Ovary (tissue), 9 donors: ENCODE measurements around the gene CALR3. TPM values are rescaled to one million over a fixed set of nuclear protein-coding genes. Genes with fewer than 3 reads are reported as not detected.
A peak's percentile ranks its signal among the peaks of the same experiment; 100 is the strongest.

Source experiments
- DNase-seq, 5 donors: peaks; one replicate each; pipeline ENCODE4 v3.0.0-alpha.2; 2019 to 2020
- H3K27ac ChIP-seq, 2 donors: fragments of 200-600 bp; one replicate each; pipeline versions ENCODE4 v1.5.1 to v1.8.0; 2019 to 2022
- H3K27me3 ChIP-seq: fragments of 200-600 bp; one replicate; pipeline ENCODE4 v1.8.0; 2022
- H3K36me3 ChIP-seq: fragments of 200-600 bp; sonication (generic); one replicate; pipeline ENCODE4 v1.5.1; 2019
- H3K4me1 ChIP-seq: one replicate; pipeline ENCODE4 v1.8.1; 2013; ENCODE audit warnings: mild to moderate bottlenecking, moderate library complexity; ENCODE audit not compliant: insufficient read depth
- H3K4me3 ChIP-seq: fragments of 200-600 bp; sonication (generic); one replicate; pipeline ENCODE4 v1.5.1; 2017
- H3K9me3 ChIP-seq, 2 donors: fragments of 200-600 bp in 1 of 2; sonication (generic) in 1 of 2; one replicate each; pipeline versions ENCODE4 v1.5.1 to v1.8.1; 2013 to 2019; ENCODE audit warnings: mild to moderate bottlenecking in 1 of 2, moderate library complexity in 1 of 2
- EP300 ChIP-seq: sonication (generic); formaldehyde crosslinking; IDR thresholded peaks from one replicate; pipeline ENCODE4 v1.6.1; 2017; ENCODE audit warnings: antibody characterized with exemption
- POLR2A ChIP-seq: fragments of 450-650 bp; IDR thresholded peaks from one replicate; pipeline ENCODE4 v1.6.1; 2017; ENCODE audit warnings: antibody characterized with exemption, mild to moderate bottlenecking, moderate library complexity
- WGBS, 3 donors: extraction: QIAGEN DNeasy Blood & Tissue Kit in 1 of 3; methylation state at CpG; one replicate each; pipeline versions ENCODE4 v1.1.5 to v1.1.7; 2013 to 2017; 5-methylcytosine and 5-hydroxymethylcytosine counted together
- intact Hi-C, 4 donors: fragments of 100-400 bp; cut with DNase I; formaldehyde crosslinking; loops; one replicate each; pipeline versions ENCODE4 v1.11.0 to v1.15.1; 2022 to 2023
- polyA plus RNA-seq, 2 donors: library from polyadenylated mRNA; stranded (reverse); fragments of 200-250 nt in 1 of 2; fragments of 350-450 nt in 1 of 2; fragmentation: Illumina TruSeq in 1 of 2; extraction: RNeasy Lipid Tissue Mini Kit (QIAGEN cat#74804) in 1 of 2; gene quantifications; one replicate each; pipeline ENCODE4 v1.2.3, GENCODE V29; 2013 to 2014
- total RNA-seq, 7 donors: library from RNA; depleted of rRNA in 2 of 7; stranded (reverse); fragments of >200 nt in 2 of 7; fragmentation: NEBNext Ultra II Directional in 3 of 7; extraction: Animal tissue kit (Norgen Biotek cat#: 25700) in 3 of 7; gene quantifications; one replicate each; pipeline versions ENCODE4 v1.1.0 to v1.2.4, GENCODE V29; 2016 to 2023
- TF ChIP-seq, protein P1 (sequence below), 3 donors: fragments of 450-650 bp in 2 of 3; fragments of 200-600 bp in 1 of 3; IDR thresholded peaks; one replicate each; pipeline versions ENCODE4 v1.5.1 to v1.8.0; 2016 to 2022; ENCODE audit warnings: antibody characterized with exemption in 3 of 3, mild to moderate bottlenecking in 1 of 3
- donor health status: DM: no; HTN: no; CAD: no; lungs with moderate emphysema.
- donor health status: DM: no; HTN: no; CAD: no.
- donor health status: Bipolar disorder and iron deficiency.
- donor health status: DM: yes; HTN: yes; CAD: no.
- donor health status: DM: no; HTN: no; CAD: no.
- donor health status: DM: yes; HTN: yes; CAD: no.

Gene CALR3
- total and polyA plus RNA-seq, 9 donors: not detected

DNA sequence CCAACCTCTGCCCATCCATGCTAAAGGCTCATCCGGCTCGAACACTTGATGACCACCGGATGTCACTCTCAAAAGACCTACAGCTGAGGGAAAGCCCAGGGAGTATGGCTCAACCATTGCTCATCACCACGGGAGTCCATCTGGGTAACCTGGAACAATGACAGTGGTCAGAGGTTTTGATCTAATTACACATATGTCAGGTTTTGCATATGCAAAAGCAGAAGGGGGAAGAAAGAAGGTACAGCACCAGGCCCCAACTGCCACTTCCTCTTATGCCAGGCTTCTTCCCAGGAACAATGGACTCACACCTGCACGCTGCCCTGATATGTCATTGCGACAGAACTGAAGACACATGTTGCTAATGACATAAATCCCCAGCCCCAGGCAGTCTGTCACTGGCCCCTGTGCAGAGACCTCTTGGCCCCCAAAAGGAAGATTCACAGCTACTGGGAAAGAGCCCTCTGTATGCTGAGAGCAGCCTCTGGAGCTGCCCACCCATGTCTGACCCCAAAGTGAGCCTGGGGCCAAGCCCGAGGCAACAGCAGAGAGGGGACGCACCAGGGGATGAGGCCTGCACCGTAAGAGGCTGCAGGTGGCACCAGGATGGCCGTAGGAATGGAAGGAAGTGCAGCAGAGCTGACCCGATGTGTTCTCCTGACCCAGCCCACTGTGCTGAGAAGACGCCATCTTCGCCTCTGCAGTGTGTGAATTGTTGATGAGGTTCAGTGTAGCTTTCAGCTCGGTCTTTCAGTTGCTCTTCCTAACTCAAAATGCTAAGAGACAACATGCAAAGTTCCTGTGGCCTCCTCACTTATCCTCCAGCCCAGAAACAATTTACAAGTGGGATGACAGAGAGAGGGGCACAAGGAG is 50.5 kb downstream of the CALR3 start:
- Histone ChIP-seq H3K27me3 (no peaks in the 10 kb centered on the region), H3K27ac (peak overlapping the region in 1 of 2 donors; percentile 41), H3K36me3 (no peaks in the 10 kb centered on the region), H3K4me1 (peaks cover 15% of the 10 kb centered on the region), H3K4me3 (no peak overlapping the region), H3K9me3 (no peaks in the 10 kb centered on the region)
- intact Hi-C loops: no loop called here
- no peak for DNase-seq
- WGBS, 3 donors: 85 to 87% (median 86%) methylated on average over 14 of the region's 14 CpGs
- no peak for TF ChIP-seq EP300
- no peak for TF ChIP-seq POLR2A
- TF ChIP-seq, protein P1, sequence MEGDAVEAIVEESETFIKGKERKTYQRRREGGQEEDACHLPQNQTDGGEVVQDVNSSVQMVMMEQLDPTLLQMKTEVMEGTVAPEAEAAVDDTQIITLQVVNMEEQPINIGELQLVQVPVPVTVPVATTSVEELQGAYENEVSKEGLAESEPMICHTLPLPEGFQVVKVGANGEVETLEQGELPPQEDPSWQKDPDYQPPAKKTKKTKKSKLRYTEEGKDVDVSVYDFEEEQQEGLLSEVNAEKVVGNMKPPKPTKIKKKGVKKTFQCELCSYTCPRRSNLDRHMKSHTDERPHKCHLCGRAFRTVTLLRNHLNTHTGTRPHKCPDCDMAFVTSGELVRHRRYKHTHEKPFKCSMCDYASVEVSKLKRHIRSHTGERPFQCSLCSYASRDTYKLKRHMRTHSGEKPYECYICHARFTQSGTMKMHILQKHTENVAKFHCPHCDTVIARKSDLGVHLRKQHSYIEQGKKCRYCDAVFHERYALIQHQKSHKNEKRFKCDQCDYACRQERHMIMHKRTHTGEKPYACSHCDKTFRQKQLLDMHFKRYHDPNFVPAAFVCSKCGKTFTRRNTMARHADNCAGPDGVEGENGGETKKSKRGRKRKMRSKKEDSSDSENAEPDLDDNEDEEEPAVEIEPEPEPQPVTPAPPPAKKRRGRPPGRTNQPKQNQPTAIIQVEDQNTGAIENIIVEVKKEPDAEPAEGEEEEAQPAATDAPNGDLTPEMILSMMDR (IDR thresholded peaks at IDR 0.05): no peak

DNA sequence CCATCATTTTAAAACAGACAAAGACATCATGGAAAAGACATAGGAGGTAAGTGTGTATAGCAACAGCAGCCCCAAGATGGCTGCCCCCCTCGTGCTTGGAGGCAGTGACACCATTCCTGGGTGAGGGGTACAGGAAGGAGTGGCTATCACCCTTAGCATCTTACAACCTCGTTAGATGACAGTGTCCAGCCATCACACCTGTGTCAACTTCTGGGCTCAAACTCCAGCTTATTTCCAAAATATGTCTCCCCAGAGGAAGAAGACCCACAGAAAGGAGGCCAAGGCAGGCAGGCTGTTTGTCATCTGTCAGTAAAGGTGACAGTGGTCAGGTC is 51.7 kb downstream of the CALR3 start:
- DNase-seq: no peak

DNA sequence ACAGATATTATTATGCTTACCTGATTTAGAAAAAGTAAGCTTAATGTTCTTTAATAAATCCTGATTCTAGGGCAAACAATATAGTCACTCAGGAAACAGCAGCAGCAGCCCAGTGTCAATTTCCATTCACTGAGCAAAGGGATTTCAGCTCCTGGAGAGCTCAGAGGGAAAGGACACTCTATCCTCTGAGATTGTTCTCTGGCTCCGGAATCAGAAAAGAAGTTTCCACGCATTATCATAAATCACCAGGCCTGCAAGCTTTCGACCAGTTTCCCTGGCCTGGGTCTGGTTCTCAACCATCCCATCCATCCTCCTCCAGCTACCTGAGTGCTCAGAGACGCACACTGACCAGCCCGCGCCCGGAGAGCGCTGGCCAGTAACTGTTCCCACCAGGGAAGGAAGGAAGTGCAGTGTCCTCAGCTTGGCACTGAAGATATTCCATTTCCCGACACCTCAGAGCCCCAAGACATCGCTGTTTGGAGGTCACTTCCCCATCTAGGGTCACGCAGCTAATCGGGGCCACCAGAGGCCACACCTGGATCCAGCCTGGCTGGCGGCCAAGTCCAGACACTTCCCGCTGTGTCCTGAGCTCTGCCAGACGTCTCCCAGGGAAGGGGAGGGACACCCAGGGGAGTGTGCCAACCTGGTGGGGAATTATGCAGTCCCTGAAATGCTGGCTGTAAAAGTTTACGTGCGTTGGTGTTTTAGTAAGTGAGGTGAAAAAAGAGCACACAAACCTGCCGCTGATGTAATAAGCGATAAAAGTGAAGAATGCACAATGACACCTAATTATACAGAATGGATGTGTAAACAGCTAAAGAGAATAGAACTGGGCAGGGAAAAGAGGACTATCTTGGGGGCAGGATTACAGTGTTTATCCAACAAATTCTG is 53.3 kb downstream of the CALR3 start:
- intact Hi-C loops: no loop called here
- peak in 1 of 5 donors; percentile 49 for DNase-seq
- no peaks in the 10 kb centered on the region for H3K27me3 ChIP-seq
- no peak overlapping the region for H3K27ac ChIP-seq
- 59 to 75% (median 69%) methylated on average over 19 of the region's 19 CpGs for WGBS, 3 donors
- no peak overlapping the region for H3K4me3 ChIP-seq
- TF ChIP-seq POLR2A (no peak), EP300 (no peak)
- TF ChIP-seq, protein P1 (IDR thresholded peaks at IDR 0.05): no peak
- H3K4me1 ChIP-seq: peaks cover 15% of the 10 kb centered on the region
- H3K9me3 ChIP-seq: no peaks in the 10 kb centered on the region
- H3K36me3 ChIP-seq: no peaks in the 10 kb centered on the region

More for the DNA sequence above, 51.7 kb downstream of the CALR3 start:
- Histone ChIP-seq H3K27ac (no peak overlapping the region), H3K9me3 (no peaks in the 10 kb centered on the region), H3K36me3 (no peaks in the 10 kb centered on the region), H3K4me3 (no peak overlapping the region), H3K27me3 (no peaks in the 10 kb centered on the region), H3K4me1 (peaks cover 15% of the 10 kb centered on the region)
- 48 to 65% (median 64%) methylated on average over 2 of the region's 2 CpGs for WGBS, 3 donors
- intact Hi-C loops: no loop called here
- TF ChIP-seq, protein P1 (IDR thresholded peaks at IDR 0.05): no peak
- no peak for TF ChIP-seq EP300
- no peak for TF ChIP-seq POLR2A

DNA sequence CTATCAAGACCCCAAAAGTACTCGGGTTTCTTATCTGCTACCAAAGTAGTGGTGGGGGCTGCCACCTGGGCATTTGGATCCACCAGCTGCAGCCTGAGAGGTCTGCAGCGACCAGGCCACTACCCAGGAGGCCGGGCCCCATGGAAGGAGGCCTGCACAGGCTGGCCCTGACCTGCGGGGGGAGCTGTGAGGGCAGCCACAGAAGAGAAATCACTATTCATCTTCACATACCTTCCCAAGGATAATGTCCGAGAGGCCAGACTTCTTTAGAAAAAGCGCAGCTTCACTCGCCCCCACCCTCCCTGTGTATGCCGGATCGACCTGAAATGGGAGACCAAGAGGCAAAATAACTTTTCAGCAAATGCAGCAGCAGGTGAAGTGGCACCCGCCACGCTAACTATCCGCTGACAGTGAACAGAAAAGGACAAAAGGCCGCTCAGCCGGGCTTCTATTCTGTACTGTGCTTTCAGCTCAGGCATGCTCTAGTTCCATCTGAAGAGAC is 54.3 kb downstream of the CALR3 start:
- intact Hi-C loops: no loop called here
- Histone ChIP-seq H3K9me3 (no peaks in the 10 kb centered on the region), H3K4me3 (no peak overlapping the region), H3K27ac (no peak overlapping the region), H3K27me3 (no peaks in the 10 kb centered on the region), H3K36me3 (no peaks in the 10 kb centered on the region), H3K4me1 (peaks cover 12% of the 10 kb centered on the region)
- no peak for DNase-seq
- 81 to 86% (median 81%) methylated on average over 14 of the region's 14 CpGs for WGBS, 3 donors
- no peak for TF ChIP-seq EP300
- no peak for TF ChIP-seq POLR2A
- TF ChIP-seq, protein P1 (IDR thresholded peaks at IDR 0.05): no peak
